HG03064 (cell line): ENCODE measurements around the gene EZH2.

Experiments
- ATAC-seq: cut with Tn5 transposase; IDR thresholded peaks from one replicate; pipeline ENCODE4 v1.9.1; 2021; ENCODE audit warnings: low read depth; ENCODE audit not compliant: unreplicated experiment

Gene EZH2

DNA sequence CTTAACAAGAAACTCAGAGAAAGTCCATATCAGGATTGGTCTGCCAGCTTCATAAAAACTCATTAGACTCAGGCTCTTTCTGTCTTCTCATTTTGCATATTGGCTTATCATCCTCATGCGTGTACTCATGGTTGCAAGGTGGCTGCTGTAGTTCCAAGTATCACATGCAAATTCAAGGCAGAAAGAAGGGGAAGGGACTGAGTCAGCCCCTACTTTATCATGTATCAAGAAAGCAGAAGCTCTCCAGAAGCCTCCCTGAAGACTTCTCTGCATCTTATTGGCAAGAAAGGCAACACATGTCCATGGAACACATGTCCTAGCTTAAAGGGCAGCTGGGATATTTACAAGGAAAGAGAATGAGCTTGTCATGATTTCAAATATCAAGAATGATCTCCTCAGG, 19.4 kb upstream of the EZH2 start:
- ATAC-seq, result no peak

DNA sequence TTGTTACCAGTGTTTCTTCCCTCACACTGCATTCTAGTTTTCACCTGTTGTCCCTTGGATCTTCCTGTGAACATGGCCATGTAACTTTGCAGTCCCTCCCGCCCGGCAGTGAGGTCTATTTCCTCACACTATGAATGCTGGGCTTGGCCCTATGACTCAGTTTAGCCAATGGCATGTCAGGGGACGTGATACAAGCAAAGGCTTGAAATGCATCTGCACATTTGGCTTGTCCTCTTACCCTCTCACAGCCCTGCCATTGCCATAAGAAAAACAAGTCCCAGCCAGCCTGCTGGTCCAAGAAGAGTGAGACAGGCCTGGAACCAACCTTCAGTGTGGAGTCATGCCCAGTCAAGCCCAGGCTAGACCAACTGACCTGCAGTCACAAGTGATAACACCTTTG, 17.1 kb upstream of the EZH2 start:
- no peak for ATAC-seq

- ATAC-seq, result no peak
Measured at GRCh38 chr7:148898845-148899484, 14.9 kb upstream of the EZH2 start.

DNA sequence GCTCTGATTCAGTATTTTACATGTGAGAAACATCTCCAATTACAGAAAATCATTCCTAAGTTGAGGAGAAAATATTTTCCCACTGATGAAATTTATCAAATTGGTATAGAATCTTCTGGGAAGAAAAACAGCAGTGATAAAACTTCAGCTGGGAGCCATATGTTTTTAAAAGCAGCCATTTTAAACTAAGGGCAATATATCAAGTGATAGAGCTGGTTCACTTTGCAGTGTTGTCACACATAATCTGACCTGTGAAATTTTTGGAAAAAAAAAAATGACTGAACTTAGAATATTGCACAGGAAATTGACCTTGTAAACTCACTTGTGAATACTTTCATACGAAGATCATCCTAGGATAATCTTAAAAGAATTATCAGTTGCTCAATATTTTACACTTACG, 10.5 kb upstream of the EZH2 start:
- ATAC-seq, result no peak

DNA sequence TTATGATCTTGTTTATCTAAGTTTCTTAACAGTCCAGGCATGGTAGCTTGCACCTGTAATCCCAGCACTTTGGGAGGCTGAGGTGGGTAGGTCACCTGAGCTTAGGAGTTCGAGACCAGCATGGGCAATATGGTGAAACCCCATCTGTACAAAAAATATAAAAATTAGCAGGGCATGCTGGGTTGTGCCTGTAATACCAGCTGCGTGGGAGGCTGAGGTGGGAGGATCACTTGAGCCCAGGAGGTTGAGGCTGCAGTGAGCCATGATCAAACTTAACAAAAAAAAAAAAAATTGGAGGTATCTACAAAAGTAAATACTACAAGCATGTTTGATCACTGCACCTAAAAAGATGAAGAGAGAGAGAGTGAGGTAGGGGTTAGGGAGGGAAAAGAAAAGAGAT, 9.0 kb upstream of the EZH2 start:
- ATAC-seq, result no peak

- ATAC-seq, result no peak
Measured at GRCh38 chr7:148888300-148888699, 4.2 kb upstream of the EZH2 start.

DNA sequence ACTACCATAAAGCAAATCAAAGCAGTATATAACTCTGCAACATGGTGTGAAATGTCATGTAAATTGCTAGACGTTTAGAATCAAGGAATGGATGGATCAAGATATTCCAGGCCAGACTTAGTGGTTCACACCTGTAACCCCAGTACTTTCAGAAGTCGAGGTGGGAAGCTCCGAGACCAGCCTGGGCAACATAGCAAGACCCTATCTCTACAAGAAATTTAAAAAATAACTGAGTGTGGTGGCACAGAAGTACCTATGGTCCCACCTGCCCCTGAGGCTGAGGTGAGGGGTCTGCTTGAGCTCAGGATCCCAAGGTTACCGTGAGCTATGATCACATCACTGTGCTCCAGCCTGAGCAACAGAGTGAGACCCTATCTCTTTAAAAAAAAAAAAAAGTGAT, 2.8 kb upstream of the EZH2 start:
- no peak for ATAC-seq

GRCh38 chr7:148884299-148885022, 370 bp upstream of the EZH2 start:
- ATAC-seq, result peak; percentile 83

GRCh38 chr7:148883266-148884048, 634 bp downstream of the EZH2 start:
- peak; percentile 32 for ATAC-seq

DNA sequence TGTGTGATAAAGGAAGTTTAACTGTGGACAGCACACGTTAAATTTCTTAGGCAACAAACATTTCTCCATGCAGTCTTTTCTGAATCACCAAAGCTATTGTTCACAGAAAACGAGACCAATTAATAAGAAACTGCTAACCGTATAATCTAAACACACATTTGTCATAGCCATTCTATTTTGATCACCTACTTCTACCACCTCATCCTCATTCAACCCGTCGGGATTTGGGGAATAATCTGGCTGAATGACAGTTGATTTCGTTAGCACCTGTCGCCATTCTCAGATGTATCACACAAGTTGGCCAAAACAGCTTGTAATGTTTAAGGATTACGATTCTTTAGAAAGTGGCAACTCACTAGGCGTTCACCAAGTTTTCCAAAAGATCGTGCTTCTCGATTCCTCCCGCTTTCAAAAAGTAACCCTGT, 1.2 kb downstream of the EZH2 start:
- no peak for ATAC-seq

- no peak for ATAC-seq
Measured at GRCh38 chr7:148882192-148882591, 1.9 kb downstream of the EZH2 start.

GRCh38 chr7:148878317-148878716, 5.8 kb downstream of the EZH2 start:
- no peak for ATAC-seq

- no peak for ATAC-seq
Measured at GRCh38 chr7:148877517-148877916, 6.6 kb downstream of the EZH2 start.

DNA sequence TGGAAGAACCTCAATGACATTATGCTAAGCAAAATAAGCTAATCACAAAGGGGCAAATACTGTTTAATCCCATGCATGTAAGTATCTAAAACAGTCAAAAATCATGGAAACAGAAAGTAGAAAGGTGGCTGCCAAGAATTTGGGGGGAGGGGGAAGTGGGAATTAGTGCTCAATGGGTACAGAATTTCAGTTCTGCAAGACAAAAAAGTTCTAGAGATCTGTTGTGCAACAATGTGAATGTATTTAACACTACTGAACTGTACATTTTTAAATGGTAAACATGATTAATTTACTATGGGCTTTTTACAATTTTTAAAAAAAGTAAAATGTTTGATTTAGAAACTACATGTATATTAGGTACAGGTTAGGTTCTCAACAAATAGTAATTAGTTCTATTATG, 11.9 kb downstream of the EZH2 start:
- no peak for ATAC-seq

- ATAC-seq, result no peak
Measured at GRCh38 chr7:148871551-148871950, 12.5 kb downstream of the EZH2 start.

DNA sequence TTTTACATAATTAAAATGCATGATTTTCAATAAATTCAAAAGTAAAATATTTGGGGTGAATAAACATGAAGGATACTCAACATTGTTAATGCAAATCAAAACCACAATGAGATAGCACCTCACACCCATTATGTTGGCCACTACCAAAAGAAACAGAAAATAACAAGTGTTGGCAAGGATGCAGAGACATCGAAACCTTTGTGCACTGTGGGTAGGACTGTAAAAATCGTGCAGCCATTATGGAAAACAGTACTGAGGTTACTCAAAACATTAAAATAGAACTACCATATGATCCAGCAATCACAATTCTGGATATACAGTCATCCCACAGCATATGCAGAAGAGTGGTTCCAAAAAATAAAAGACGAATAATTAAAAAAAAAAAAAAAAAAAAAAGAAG, 13.1 kb downstream of the EZH2 start:
- ATAC-seq, result no peak

GRCh38 chr7:148868378-148868674, 15.8 kb downstream of the EZH2 start:
- ATAC-seq, result no peak

DNA sequence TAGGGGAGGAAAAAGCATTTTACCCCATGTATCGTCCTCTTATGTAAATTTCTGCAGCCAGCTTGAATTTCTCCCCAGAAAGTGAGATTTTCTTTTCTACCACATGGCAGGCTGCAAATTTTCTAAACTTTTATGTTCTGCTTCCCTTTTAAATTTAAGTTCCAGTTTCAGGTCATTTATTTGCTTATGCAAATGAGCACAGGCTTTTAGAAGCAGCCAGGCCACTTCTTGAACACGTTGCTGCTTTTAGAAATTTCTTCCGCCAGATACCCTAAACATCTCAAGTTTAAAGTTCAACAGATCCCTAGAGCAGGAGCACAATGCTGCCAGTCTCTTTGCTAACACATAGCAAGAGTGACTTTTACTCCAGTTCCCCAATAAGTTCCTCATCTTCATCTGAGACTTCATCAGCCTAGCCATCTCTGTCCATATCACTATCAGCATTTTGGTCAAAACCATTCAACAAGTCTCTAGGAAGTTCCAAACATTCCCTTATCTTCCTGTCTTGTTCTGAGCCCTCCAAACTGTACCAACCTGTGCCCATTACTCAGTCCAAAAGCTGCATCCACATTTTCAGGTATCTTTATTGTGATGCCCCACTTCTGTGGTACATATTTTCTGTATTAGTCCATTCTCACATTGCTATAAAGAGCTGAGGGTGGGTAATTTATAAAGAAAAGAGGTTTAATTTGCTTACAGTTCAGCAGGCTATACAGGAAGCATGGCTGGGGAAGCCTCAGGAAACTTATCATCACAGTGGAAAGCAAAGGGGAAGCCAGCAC, 16.3 kb downstream of the EZH2 start:
- no peak for ATAC-seq

- no peak for ATAC-seq
Measured at GRCh38 chr7:148866362-148866761, 17.7 kb downstream of the EZH2 start.

- ATAC-seq, result no peak
Measured at GRCh38 chr7:148865283-148865682, 18.8 kb downstream of the EZH2 start.

DNA sequence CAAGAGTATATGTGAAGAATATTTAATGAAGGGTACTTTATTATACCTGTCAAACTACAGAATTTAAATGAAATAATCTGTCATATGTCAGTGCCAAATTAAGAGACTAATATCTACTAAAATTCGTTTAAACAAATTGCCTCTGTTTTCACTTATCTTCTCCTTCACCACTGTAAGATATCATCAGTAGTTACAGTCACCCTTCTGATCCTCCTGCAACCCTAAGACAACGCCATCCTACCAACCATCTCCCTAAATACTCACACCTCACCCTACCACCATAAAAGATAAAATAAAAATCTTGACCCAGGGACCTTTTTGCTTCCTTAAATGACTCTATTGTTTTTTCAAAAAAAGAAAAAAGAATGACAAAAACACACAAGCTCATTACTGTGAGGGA, 20.8 kb downstream of the EZH2 start:
- ATAC-seq, result no peak
